ENCODE results near the gene MAP3K14.

GRCh38 chr17:45229681-45230409 lies 87.0 kb downstream of the MAP3K14 start:
- TF ChIP-seq, protein P1, sequence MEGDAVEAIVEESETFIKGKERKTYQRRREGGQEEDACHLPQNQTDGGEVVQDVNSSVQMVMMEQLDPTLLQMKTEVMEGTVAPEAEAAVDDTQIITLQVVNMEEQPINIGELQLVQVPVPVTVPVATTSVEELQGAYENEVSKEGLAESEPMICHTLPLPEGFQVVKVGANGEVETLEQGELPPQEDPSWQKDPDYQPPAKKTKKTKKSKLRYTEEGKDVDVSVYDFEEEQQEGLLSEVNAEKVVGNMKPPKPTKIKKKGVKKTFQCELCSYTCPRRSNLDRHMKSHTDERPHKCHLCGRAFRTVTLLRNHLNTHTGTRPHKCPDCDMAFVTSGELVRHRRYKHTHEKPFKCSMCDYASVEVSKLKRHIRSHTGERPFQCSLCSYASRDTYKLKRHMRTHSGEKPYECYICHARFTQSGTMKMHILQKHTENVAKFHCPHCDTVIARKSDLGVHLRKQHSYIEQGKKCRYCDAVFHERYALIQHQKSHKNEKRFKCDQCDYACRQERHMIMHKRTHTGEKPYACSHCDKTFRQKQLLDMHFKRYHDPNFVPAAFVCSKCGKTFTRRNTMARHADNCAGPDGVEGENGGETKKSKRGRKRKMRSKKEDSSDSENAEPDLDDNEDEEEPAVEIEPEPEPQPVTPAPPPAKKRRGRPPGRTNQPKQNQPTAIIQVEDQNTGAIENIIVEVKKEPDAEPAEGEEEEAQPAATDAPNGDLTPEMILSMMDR (conservative IDR thresholded peaks at IDR 0.05; ENCODE audit: low read length): no peak
- TF ChIP-seq EZH2phosphoT487 (IDR thresholded peaks at IDR 0.05; ENCODE audit: borderline replicate concordance): no peak
